Measurements from ENCODE around the gene B3GNT7. TPM values are rescaled to one million over a fixed set of nuclear protein-coding genes. Genes with fewer than 3 reads are reported as not detected.
"Not testable (repeated sequence)": the region's sequence is repeated elsewhere in the genome, so short reads cannot be mapped to it uniquely, and the experiment has no call there.

Gene B3GNT7
- total RNA-seq, 1 donor, result 2.7 TPM

- no peak for DNase-seq (ENCODE audit: low read depth in 2 of 3, low spot score in 2 of 3)
These were observed 25.6 kb downstream of the B3GNT7 start for GRCh38 chr2:231421051-231421580.

GRCh38 chr2:231422056-231422455, 26.5 kb downstream of the B3GNT7 start:
- no peak for DNase-seq (ENCODE audit: low read depth in 2 of 3, low spot score in 2 of 3)

- DNase-seq (ENCODE audit: low read depth in 2 of 3, low spot score in 2 of 3), result no peak
These were observed 27.7 kb downstream of the B3GNT7 start for GRCh38 chr2:231423176-231423575.

GRCh38 chr2:231425291-231425810, 29.8 kb downstream of the B3GNT7 start:
- DNase-seq (ENCODE audit: low read depth in 2 of 3, low spot score in 2 of 3), result no peak

- DNase-seq (ENCODE audit: low read depth in 2 of 3, low spot score in 2 of 3), result no peak
These were observed 30.5 kb downstream of the B3GNT7 start for GRCh38 chr2:231425811-231426703.

- DNase-seq (ENCODE audit: low read depth in 2 of 3, low spot score in 2 of 3), result no peak
These were observed 31.6 kb downstream of the B3GNT7 start for GRCh38 chr2:231427116-231427515.

- no peak for DNase-seq (ENCODE audit: low read depth in 2 of 3, low spot score in 2 of 3)
These were observed 33.6 kb downstream of the B3GNT7 start for GRCh38 chr2:231429152-231429551.

GRCh38 chr2:231429901-231430300, 34.4 kb downstream of the B3GNT7 start:
- DNase-seq (ENCODE audit: low read depth in 2 of 3, low spot score in 2 of 3), result no peak

GRCh38 chr2:231430437-231430836, 34.9 kb downstream of the B3GNT7 start:
- not testable (repeated sequence) for DNase-seq (ENCODE audit: low read depth in 2 of 3, low spot score in 2 of 3)

- DNase-seq (ENCODE audit: low read depth in 2 of 3, low spot score in 2 of 3), result no peak
These were observed 36.1 kb downstream of the B3GNT7 start for GRCh38 chr2:231431606-231432005.

- no peak for DNase-seq (ENCODE audit: low read depth in 2 of 3, low spot score in 2 of 3)
These were observed 38.5 kb downstream of the B3GNT7 start for GRCh38 chr2:231433990-231434389.

- DNase-seq (ENCODE audit: low read depth in 2 of 3, low spot score in 2 of 3), result no peak
These were observed 41.4 kb downstream of the B3GNT7 start for GRCh38 chr2:231436957-231437356.

GRCh38 chr2:231449503-231450054, 54.1 kb downstream of the B3GNT7 start:
- no peak for DNase-seq (ENCODE audit: low read depth in 2 of 3, low spot score in 2 of 3)

- DNase-seq (ENCODE audit: low read depth in 2 of 3, low spot score in 2 of 3), result no peak
These were observed 55.1 kb downstream of the B3GNT7 start for GRCh38 chr2:231450548-231450989.

Small RNAs within 50 kb of the gene (small RNA-seq; reads per million reads assigned to genes)
- gene MIR4777, result not detected

Other genes starting within 250 kb of the B3GNT7 start
- 9.7 TPM for gene ARMC9, start 197.1 kb upstream of the B3GNT7 start, total RNA-seq
- gene NCL, start 68.8 kb downstream of the B3GNT7 start, total RNA-seq, result 158 TPM
- 0.54 TPM for gene NMUR1, start 134.7 kb downstream of the B3GNT7 start, total RNA-seq
- gene TEX44, start 197.2 kb downstream of the B3GNT7 start, total RNA-seq, result not detected

Measured in hematopoietic multipotent progenitor cell (in vitro differentiated cells).